PC-9 (cell line): Measurements from ENCODE around the gene SLC1A4. TPM values are rescaled to one million over a fixed set of nuclear protein-coding genes. Genes with fewer than 3 reads are reported as not detected.

Experiments used
- BruUV-seq: library from RNA; stranded (reverse); fragments of 400-500 nt; replicated peaks from 2 replicates; lab custom pipeline; 2021; lab: Mats Ljungman, UMichigan
- CTCF ChIA-PET: fragments of 300-600 bp; sonication (Branson Sonifier 250); formaldehyde crosslinking; loops from one replicate; lab custom pipeline; 2022; ENCODE audit warnings: antibody characterized with exemption; lab: Charles Lee
- POLR2A ChIA-PET: fragments of 300-600 bp; sonication (Branson Sonifier 250); formaldehyde crosslinking; loops from one replicate; lab custom pipeline; 2022; ENCODE audit warnings: antibody characterized with exemption; ENCODE audit not compliant: unreplicated experiment; lab: Charles Lee
- DNase-seq, 2 experiments: peaks; one replicate each; pipeline versions ENCODE4 v3.0.0 to v3.0.0-alpha.2; 2015 to 2022; ENCODE audit warnings: mixed read lengths in 1 of 2
- H2AFZ ChIP-seq: fragments of 200-600 bp; sonication (generic); 2 replicates; pipeline ENCODE4 v1.8.1; 2017; ENCODE audit warnings: antibody characterized with exemption
- H3F3A ChIP-seq: fragments of 200-600 bp; sonication (generic); 2 replicates; pipeline ENCODE4 v1.8.1; 2017; ENCODE audit warnings: antibody characterized with exemption, mild to moderate bottlenecking, low read depth; ENCODE audit not compliant: insufficient read depth
- H3K27ac ChIP-seq: fragments of 200-600 bp; sonication (generic); 2 replicates; pipeline ENCODE4 v1.6.1; 2016; ENCODE audit warnings: mixed run types
- H3K27me3 ChIP-seq: fragments of 200-600 bp; sonication (generic); 2 replicates; pipeline ENCODE4 v1.6.1; 2016; ENCODE audit warnings: low read depth, mixed run types; ENCODE audit not compliant: insufficient read depth
- H3K36me3 ChIP-seq: fragments of 200-600 bp; sonication (generic); 2 replicates; pipeline ENCODE4 v1.6.1; 2016; ENCODE audit warnings: low read depth, mixed run types
- H3K4me1 ChIP-seq: fragments of 200-600 bp; sonication (generic); replicated peaks from 2 replicates; pipeline ENCODE4 v1.6.1; 2016; ENCODE audit warnings: mixed run types; ENCODE audit not compliant: insufficient read depth
- H3K4me2 ChIP-seq: fragments of 200-600 bp; sonication (generic); 2 replicates; pipeline ENCODE4 v1.6.1; 2017; ENCODE audit warnings: mixed run types
- H3K4me3 ChIP-seq: fragments of 200-600 bp; sonication (generic); 2 replicates; pipeline ENCODE4 v1.6.1; 2016; ENCODE audit warnings: mixed run types
- H3K79me2 ChIP-seq: fragments of 200-600 bp; sonication (generic); 2 replicates; pipeline ENCODE4 v1.6.1; 2017; ENCODE audit warnings: low read depth, mixed run types
- H3K9me2 ChIP-seq: fragments of 200-600 bp; sonication (generic); 2 replicates; pipeline ENCODE4 v1.8.1; 2017; ENCODE audit warnings: mild to moderate bottlenecking; ENCODE audit not compliant: insufficient read depth
- H3K9me3 ChIP-seq: fragments of 200-600 bp; sonication (generic); 2 replicates; pipeline ENCODE4 v1.8.1; 2016; ENCODE audit warnings: low read depth; ENCODE audit not compliant: insufficient read depth
- H4K20me1 ChIP-seq: fragments of 200-600 bp; sonication (generic); 2 replicates; pipeline ENCODE4 v1.8.1; 2017; ENCODE audit not compliant: insufficient read depth
- EZH2 ChIP-seq: fragments of 200-600 bp; sonication (generic); IDR thresholded peaks from 2 replicates; pipeline ENCODE4 v1.8.0; 2017; ENCODE audit warnings: antibody characterized with exemption, low read depth
- intact Hi-C: fragments of 100-400 bp; cut with micrococcal nuclease; formaldehyde crosslinking; loops from one replicate; pipeline ENCODE4 v1.10.0; 2022; ENCODE audit not compliant: unreplicated experiment
- total RNA-seq: library from RNA; stranded (reverse); gene quantifications from 2 replicates; pipeline ENCODE4 v1.2.3, GENCODE V29; 2021
- TF ChIP-seq, protein P1 (sequence below): fragments of 200-600 bp; sonication (generic); conservative IDR thresholded peaks from 2 replicates; pipeline ENCODE4 v1.6.1; 2017; ENCODE audit warnings: mixed run types, antibody characterized with exemption, mild to moderate bottlenecking, moderate library complexity

Gene SLC1A4
- total RNA-seq, 1 experiment from 2014 or later = 8.7 TPM

DNA sequence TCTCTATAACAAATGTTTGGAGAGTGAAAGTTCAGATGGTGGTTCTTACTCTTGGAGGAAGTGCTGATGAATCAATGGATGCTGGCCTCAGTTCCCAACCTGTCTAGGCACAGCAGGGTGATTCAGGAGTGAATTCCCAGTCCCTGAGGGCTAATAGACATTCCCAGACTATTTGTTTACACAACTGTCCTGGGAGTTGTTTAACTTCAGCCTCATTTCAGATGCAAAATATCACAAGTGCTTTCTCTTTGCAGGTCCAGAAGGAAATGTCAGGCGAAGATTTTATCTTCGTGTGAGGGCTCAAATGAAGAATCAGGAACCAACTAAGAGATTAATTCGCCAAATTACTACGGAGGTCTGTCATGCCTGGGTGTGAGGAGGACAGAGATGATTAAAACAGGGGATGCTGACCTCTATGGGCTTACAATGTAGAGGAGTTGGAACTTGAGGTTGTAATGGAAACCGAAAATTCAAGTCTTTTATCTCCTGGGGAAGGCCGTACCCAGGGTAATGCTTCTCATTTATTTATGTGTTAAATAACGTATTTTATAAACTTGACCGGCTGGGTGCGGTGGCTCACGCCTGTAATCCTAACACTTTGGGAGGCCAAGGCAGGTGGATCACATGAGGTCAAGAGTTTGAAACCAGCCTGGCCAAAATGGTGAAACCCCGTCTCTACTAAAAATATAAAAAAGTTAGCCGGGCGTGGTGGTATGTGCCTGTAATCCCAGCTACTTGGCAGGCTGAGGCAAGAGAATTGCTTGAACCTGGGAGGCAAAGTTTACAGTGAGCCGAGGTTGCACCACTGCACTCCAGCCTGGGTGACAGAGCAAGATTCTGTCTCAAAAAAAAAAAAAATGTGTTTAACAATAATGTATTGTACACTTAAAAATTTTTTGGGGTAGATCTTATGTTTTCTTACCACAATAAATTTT, 38.7 kb upstream of the SLC1A4 start:
- DNase-seq = no peak
- H2AFZ ChIP-seq = no peak overlapping the region
- CTCF ChIA-PET = interaction anchor here (0.7 kb wide), 1 partner anchor 27 kb away, joined by 14 read pairs; no protein-coding TSS in a partner anchor
- no peaks in the 10 kb centered on the region for H3F3A ChIP-seq
- TF ChIP-seq, protein P1, sequence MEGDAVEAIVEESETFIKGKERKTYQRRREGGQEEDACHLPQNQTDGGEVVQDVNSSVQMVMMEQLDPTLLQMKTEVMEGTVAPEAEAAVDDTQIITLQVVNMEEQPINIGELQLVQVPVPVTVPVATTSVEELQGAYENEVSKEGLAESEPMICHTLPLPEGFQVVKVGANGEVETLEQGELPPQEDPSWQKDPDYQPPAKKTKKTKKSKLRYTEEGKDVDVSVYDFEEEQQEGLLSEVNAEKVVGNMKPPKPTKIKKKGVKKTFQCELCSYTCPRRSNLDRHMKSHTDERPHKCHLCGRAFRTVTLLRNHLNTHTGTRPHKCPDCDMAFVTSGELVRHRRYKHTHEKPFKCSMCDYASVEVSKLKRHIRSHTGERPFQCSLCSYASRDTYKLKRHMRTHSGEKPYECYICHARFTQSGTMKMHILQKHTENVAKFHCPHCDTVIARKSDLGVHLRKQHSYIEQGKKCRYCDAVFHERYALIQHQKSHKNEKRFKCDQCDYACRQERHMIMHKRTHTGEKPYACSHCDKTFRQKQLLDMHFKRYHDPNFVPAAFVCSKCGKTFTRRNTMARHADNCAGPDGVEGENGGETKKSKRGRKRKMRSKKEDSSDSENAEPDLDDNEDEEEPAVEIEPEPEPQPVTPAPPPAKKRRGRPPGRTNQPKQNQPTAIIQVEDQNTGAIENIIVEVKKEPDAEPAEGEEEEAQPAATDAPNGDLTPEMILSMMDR = no peak
- no peak for TF ChIP-seq EZH2
- no peak overlapping the region for H3K27ac ChIP-seq
- H3K4me3 ChIP-seq = no peak overlapping the region
- H3K79me2 ChIP-seq = no peaks in the 10 kb centered on the region
- BruUV-seq = no TSS peak
- 0 out of 2 replicates have a peak, but pooled peaks cover 6% of the 10 kb centered on the region for H3K27me3 ChIP-seq
- POLR2A ChIA-PET = no interaction called here
- no peak overlapping the region for H3K4me2 ChIP-seq
- no peaks in the 10 kb centered on the region for H3K9me3 ChIP-seq
- H4K20me1 ChIP-seq = no peaks in the 10 kb centered on the region
- intact Hi-C loops = no loop called here
- no peaks in the 10 kb centered on the region for H3K36me3 ChIP-seq
- no peaks in the 10 kb centered on the region; the same call in 1 of the 2 replicates for H3K9me2 ChIP-seq
- H3K4me1 ChIP-seq = 0 out of 2 replicates have a peak, but pooled peaks cover 6% of the 10 kb centered on the region

DNA sequence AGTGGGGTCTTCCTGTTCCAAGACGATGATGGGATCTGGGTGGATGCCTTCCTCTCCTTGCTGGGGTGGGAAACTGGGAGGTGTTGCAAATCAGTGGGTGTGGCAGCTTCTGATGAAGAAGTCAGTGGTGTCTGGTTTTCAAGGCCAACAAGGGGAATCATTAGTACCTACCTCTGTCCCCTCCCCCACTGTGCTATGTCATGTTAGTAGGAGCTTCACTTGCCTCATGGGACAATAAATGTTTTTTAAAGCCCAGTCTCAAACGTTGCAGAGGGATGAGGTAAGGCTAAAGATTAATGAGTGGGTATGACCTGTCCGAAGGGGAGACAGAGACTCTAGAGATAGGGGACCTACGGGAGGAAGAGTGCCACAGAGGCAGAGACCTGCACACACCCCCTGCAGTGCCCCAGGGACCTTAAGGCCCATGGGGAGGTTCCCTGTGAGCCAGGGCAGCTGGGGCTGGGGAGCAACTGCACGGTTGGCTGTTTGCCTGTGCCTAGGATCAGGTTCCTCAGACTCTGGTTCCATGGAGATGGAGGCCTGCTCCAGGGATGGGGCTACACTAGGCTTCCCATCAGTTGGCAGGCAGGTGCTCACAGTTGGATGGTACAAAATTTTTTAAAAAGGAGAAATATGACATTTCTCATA, 37.8 kb upstream of the SLC1A4 start:
- H3K27ac ChIP-seq = no peak overlapping the region
- ChIA-PET CTCF (no interaction called here), POLR2A (no interaction called here)
- no peaks in the 10 kb centered on the region for H3K36me3 ChIP-seq
- no peaks in the 10 kb centered on the region for H3F3A ChIP-seq
- H3K4me2 ChIP-seq = no peak overlapping the region
- intact Hi-C loops = no loop called here
- H3K79me2 ChIP-seq = no peaks in the 10 kb centered on the region
- no peaks in the 10 kb centered on the region for H3K9me3 ChIP-seq
- no peak overlapping the region for H3K4me3 ChIP-seq
- H2AFZ ChIP-seq = no peak overlapping the region
- no peaks in the 10 kb centered on the region for H4K20me1 ChIP-seq
- TF ChIP-seq, protein P1 = no peak
- no peak for TF ChIP-seq EZH2
- no peak for DNase-seq
- no peaks in the 10 kb centered on the region; the same call in 1 of the 2 replicates for H3K9me2 ChIP-seq
- no TSS peak for BruUV-seq
- H3K27me3 ChIP-seq = 0 out of 2 replicates have a peak, but pooled peaks cover 6% of the 10 kb centered on the region
- 0 out of 2 replicates have a peak, but pooled peaks cover 6% of the 10 kb centered on the region for H3K4me1 ChIP-seq

DNA sequence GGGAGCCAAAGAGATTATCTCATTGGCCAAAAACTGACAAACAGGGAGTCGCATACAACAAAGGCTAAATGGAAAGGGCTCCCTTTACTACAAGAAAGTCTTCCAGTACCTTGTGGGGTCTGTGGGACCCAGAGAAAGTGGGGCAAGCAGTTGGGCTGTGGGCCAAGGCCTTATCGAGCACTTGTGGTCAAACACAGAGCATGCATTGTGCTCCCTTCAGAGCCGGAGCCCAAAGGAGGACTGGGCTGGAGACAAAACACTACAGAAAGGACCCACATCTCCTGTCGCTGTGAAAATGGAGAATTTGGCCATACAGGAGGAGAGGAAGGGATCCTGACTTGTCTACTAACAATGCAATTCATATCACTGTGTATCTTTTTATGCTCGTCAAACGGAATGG, 37.1 kb upstream of the SLC1A4 start:
- TF ChIP-seq, protein P1 = no peak
- TF ChIP-seq EZH2 = no peak
- Histone ChIP-seq H3K4me1 (0 out of 2 replicates have a peak, but pooled peaks cover 6% of the 10 kb centered on the region), H3K9me2 (no peaks in the 10 kb centered on the region; the same call in 1 of the 2 replicates), H3K4me3 (no peak overlapping the region), H3F3A (no peaks in the 10 kb centered on the region), H2AFZ (no peak overlapping the region), H4K20me1 (no peaks in the 10 kb centered on the region), H3K36me3 (no peaks in the 10 kb centered on the region), H3K79me2 (no peaks in the 10 kb centered on the region), H3K27ac (no peak overlapping the region), H3K27me3 (0 out of 2 replicates have a peak, but pooled peaks cover 6% of the 10 kb centered on the region), H3K9me3 (no peaks in the 10 kb centered on the region), H3K4me2 (no peak overlapping the region)
- intact Hi-C loops = no loop called here
- CTCF ChIA-PET = no interaction called here
- POLR2A ChIA-PET = no interaction called here
- DNase-seq = no peak
- no TSS peak for BruUV-seq
